ENCODE measurements around the gene ATP10D. TPM values are rescaled to one million over a fixed set of nuclear protein-coding genes. Genes with fewer than 3 reads are reported as not detected.

Gene ATP10D
- total RNA-seq, 1 donor from 2014 or later, result 49.0 TPM

DNA sequence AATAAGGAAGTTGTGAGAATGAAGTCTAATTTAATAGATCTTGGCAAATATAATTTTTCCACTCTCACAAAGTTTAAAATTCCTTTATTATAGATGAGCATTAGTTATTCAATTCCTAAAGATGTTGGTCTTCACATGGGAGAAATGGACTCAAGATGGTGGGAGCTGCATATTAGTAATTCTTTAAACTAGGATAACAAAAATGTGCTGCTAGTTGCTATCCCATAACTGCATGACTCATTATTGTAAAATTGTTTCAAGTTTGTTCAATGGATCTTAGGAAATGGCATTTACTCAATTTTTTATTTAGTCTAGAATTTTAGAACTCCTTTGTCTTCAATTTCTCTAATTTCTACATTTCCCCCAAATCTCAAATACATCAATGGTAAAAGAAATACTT, 155.8 kb downstream of the ATP10D start:
- peaks cover 14% of the 10 kb centered on the region for H3K9me3 Mint-ChIP-seq (ENCODE audit: low read depth)
- H3K27me3 Mint-ChIP-seq (ENCODE audit: low read depth), result no peaks in the 10 kb centered on the region
- no peak overlapping the region for H3K4me3 Mint-ChIP-seq (ENCODE audit: unreplicated experiment)
- DNase-seq (ENCODE audit: low spot score), result no peak
- peaks cover 37% of the 10 kb centered on the region for H3K4me1 Mint-ChIP-seq (ENCODE audit: low read depth)
- TF ChIP-seq, protein P1, sequence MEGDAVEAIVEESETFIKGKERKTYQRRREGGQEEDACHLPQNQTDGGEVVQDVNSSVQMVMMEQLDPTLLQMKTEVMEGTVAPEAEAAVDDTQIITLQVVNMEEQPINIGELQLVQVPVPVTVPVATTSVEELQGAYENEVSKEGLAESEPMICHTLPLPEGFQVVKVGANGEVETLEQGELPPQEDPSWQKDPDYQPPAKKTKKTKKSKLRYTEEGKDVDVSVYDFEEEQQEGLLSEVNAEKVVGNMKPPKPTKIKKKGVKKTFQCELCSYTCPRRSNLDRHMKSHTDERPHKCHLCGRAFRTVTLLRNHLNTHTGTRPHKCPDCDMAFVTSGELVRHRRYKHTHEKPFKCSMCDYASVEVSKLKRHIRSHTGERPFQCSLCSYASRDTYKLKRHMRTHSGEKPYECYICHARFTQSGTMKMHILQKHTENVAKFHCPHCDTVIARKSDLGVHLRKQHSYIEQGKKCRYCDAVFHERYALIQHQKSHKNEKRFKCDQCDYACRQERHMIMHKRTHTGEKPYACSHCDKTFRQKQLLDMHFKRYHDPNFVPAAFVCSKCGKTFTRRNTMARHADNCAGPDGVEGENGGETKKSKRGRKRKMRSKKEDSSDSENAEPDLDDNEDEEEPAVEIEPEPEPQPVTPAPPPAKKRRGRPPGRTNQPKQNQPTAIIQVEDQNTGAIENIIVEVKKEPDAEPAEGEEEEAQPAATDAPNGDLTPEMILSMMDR (IDR thresholded peaks at IDR 0.05), result no peak
- H3K27ac Mint-ChIP-seq (ENCODE audit: unreplicated experiment), result no peak overlapping the region
- H3K36me3 Mint-ChIP-seq (ENCODE audit: low read depth), result peaks cover 15% of the 10 kb centered on the region

DNA sequence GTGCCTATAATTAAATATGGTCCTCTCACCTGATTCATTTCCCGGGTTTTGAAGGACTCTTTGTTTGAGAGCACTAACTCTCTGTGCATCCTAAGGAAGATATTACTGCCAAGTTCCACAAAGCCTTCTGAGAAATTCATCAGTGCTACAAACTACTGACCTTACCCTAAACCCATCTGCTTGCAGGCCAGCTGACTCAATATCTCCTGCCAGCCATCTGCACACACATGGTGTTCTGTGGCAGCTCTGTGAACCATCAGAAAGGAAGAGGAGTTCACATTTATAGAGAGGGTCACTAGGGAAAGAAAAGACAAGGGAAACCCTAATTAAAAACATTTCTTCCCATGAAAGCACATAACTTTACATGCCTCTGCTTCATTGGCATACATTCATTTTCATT, 156.7 kb downstream of the ATP10D start:
- H3K27ac Mint-ChIP-seq (ENCODE audit: unreplicated experiment), result no peak overlapping the region
- peaks cover 11% of the 10 kb centered on the region for H3K36me3 Mint-ChIP-seq (ENCODE audit: low read depth)
- H3K27me3 Mint-ChIP-seq (ENCODE audit: low read depth), result no peaks in the 10 kb centered on the region
- DNase-seq (ENCODE audit: low spot score), result no peak
- peaks cover 40% of the 10 kb centered on the region for H3K4me1 Mint-ChIP-seq (ENCODE audit: low read depth)
- TF ChIP-seq, protein P1 (IDR thresholded peaks at IDR 0.05), result no peak
- no peak overlapping the region for H3K4me3 Mint-ChIP-seq (ENCODE audit: unreplicated experiment)
- peaks cover 11% of the 10 kb centered on the region for H3K9me3 Mint-ChIP-seq (ENCODE audit: low read depth)

DNA sequence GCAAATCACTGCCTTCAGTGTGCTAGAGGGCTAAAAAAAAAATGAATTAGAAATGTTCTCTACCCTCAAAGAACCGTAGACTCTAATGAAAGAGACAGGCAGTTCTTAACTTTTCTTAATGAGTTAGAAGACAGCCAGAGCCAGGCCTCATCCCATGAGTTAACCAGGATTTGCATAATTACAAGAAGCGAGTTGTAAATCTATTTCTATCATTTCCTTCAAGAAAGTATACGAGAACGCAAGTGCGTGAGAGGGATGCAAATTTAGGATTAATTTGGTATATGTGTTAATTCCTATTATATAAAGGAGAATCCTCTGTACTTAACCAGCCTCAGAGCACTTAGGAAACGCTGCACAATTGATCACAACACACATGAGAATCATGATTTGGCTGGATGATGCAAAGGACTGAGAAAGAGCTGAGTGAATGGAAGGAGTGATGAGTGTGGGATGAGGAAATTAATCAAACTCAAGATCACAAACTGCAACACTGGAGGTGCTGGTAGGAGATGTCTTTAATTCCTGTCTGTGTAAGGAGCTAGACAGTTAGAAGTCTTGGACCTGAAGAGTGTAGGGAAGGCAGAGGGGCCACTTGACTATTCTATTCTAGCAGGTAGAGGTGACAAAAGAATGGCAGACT, 157.2 kb downstream of the ATP10D start:
- Mint-ChIP-seq H3K27ac (ENCODE audit: unreplicated experiment) (no peak overlapping the region), H3K4me3 (ENCODE audit: unreplicated experiment) (no peak overlapping the region), H3K4me1 (ENCODE audit: low read depth) (peaks cover 40% of the 10 kb centered on the region), H3K9me3 (ENCODE audit: low read depth) (peaks cover 7% of the 10 kb centered on the region), H3K36me3 (ENCODE audit: low read depth) (peaks cover 7% of the 10 kb centered on the region), H3K27me3 (ENCODE audit: low read depth) (no peaks in the 10 kb centered on the region)
- TF ChIP-seq, protein P1 (IDR thresholded peaks at IDR 0.05), result no peak
- DNase-seq (ENCODE audit: low spot score), result no peak

Other genes with a start within 250 kb of the ATP10D start
- gene COMMD8, start 21.6 kb upstream of the ATP10D start, total RNA-seq, result 15.7 to 23.7 TPM (median 18.7 TPM) in 3 replicates

All from chondrocyte (in vitro differentiated cells).